ENCODE results near the gene RAP2C.

DNA sequence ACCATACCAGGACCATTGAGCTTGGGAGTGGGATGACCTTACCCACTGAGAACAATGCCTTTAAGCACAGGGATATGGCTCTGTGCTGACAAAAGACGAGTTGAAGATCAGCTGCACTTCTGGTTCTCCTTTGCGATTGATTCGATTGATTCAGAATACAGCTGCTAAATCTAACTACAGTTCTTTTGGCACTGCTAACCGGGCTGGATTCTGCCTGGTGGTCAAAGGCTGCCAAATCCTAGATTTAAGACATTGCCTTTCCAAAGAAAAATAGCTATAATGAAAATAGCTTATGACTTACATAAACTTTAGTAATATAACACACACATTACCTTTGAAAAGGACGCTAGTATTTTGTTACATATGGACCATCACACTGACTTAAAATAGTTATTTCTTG is 18.3 kb downstream of the RAP2C start:
- TF ChIP-seq, protein P1, sequence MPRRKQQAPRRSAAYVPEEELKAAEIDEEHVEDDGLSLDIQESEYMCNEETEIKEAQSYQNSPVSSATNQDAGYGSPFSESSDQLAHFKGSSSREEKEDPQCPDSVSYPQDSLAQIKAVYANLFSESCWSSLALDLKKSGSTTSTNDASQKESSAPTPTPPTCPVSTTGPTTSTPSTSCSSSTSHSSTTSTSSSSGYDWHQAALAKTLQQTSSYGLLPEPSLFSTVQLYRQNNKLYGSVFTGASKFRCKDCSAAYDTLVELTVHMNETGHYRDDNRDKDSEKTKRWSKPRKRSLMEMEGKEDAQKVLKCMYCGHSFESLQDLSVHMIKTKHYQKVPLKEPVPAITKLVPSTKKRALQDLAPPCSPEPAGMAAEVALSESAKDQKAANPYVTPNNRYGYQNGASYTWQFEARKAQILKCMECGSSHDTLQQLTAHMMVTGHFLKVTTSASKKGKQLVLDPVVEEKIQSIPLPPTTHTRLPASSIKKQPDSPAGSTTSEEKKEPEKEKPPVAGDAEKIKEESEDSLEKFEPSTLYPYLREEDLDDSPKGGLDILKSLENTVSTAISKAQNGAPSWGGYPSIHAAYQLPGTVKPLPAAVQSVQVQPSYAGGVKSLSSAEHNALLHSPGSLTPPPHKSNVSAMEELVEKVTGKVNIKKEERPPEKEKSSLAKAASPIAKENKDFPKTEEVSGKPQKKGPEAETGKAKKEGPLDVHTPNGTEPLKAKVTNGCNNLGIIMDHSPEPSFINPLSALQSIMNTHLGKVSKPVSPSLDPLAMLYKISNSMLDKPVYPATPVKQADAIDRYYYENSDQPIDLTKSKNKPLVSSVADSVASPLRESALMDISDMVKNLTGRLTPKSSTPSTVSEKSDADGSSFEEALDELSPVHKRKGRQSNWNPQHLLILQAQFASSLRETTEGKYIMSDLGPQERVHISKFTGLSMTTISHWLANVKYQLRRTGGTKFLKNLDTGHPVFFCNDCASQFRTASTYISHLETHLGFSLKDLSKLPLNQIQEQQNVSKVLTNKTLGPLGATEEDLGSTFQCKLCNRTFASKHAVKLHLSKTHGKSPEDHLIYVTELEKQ (tag by site-specific recombination; IDR thresholded peaks at IDR 0.05; ENCODE audit: borderline replicate concordance), result no peak
- TF ChIP-seq, protein P2, sequence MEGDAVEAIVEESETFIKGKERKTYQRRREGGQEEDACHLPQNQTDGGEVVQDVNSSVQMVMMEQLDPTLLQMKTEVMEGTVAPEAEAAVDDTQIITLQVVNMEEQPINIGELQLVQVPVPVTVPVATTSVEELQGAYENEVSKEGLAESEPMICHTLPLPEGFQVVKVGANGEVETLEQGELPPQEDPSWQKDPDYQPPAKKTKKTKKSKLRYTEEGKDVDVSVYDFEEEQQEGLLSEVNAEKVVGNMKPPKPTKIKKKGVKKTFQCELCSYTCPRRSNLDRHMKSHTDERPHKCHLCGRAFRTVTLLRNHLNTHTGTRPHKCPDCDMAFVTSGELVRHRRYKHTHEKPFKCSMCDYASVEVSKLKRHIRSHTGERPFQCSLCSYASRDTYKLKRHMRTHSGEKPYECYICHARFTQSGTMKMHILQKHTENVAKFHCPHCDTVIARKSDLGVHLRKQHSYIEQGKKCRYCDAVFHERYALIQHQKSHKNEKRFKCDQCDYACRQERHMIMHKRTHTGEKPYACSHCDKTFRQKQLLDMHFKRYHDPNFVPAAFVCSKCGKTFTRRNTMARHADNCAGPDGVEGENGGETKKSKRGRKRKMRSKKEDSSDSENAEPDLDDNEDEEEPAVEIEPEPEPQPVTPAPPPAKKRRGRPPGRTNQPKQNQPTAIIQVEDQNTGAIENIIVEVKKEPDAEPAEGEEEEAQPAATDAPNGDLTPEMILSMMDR (tag by site-specific recombination; IDR thresholded peaks at IDR 0.05), result no peak
- TF ChIP-seq ZNF600 (tag by site-specific recombination; IDR thresholded peaks at IDR 0.05), result no peak
- TF ChIP-seq ZNF391 (tag by site-specific recombination; IDR thresholded peaks at IDR 0.05; ENCODE audit: borderline replicate concordance, low read depth), result no peak
- TF ChIP-seq KLF9 (tag by site-specific recombination; IDR thresholded peaks at IDR 0.05; ENCODE audit: low read depth), result no peak
- TF ChIP-seq, protein P3, sequence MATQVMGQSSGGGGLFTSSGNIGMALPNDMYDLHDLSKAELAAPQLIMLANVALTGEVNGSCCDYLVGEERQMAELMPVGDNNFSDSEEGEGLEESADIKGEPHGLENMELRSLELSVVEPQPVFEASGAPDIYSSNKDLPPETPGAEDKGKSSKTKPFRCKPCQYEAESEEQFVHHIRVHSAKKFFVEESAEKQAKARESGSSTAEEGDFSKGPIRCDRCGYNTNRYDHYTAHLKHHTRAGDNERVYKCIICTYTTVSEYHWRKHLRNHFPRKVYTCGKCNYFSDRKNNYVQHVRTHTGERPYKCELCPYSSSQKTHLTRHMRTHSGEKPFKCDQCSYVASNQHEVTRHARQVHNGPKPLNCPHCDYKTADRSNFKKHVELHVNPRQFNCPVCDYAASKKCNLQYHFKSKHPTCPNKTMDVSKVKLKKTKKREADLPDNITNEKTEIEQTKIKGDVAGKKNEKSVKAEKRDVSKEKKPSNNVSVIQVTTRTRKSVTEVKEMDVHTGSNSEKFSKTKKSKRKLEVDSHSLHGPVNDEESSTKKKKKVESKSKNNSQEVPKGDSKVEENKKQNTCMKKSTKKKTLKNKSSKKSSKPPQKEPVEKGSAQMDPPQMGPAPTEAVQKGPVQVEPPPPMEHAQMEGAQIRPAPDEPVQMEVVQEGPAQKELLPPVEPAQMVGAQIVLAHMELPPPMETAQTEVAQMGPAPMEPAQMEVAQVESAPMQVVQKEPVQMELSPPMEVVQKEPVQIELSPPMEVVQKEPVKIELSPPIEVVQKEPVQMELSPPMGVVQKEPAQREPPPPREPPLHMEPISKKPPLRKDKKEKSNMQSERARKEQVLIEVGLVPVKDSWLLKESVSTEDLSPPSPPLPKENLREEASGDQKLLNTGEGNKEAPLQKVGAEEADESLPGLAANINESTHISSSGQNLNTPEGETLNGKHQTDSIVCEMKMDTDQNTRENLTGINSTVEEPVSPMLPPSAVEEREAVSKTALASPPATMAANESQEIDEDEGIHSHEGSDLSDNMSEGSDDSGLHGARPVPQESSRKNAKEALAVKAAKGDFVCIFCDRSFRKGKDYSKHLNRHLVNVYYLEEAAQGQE (tag by site-specific recombination; IDR thresholded peaks at IDR 0.05), result no peak
- TF ChIP-seq HOXA7 (CRISPR knock-in tag; IDR thresholded peaks at IDR 0.05; ENCODE audit: borderline replicate concordance), result no peak
- no peak for TF ChIP-seq ZFP41 (tag by site-specific recombination; IDR thresholded peaks at IDR 0.05; ENCODE audit: borderline replicate concordance)
- no peak for TF ChIP-seq ZNF302 (tag by site-specific recombination; IDR thresholded peaks at IDR 0.05; ENCODE audit: low read depth)
- no peak for TF ChIP-seq ZNF248 (tag by site-specific recombination; IDR thresholded peaks at IDR 0.05)
- no peak for TF ChIP-seq ZNF548 (tag by site-specific recombination; IDR thresholded peaks at IDR 0.05)
- no peak for TF ChIP-seq ZNF707 (tag by site-specific recombination; IDR thresholded peaks at IDR 0.05)
- TF ChIP-seq HOXC10 (CRISPR knock-in tag; IDR thresholded peaks at IDR 0.05), result no peak
- no peak for TF ChIP-seq ZNF501 (tag by site-specific recombination; IDR thresholded peaks at IDR 0.05)

Measured in HEK293 (cell line).